ENCODE data around the gene CACNA1I.

- TF ChIP-seq CTCF (IDR thresholded peaks at IDR 0.05), result no peak
- no peak for TF ChIP-seq POLR2AphosphoS5 (IDR thresholded peaks at IDR 0.05)
- no peak for TF ChIP-seq EP300 (IDR thresholded peaks at IDR 0.05)
- no peak for TF ChIP-seq POLR2A (IDR thresholded peaks at IDR 0.05)
These were observed 165.2 kb downstream of the CACNA1I start for GRCh38 chr22:39735776-39736175.
